Measurements from ENCODE around the gene CTCFL. TPM values are rescaled to one million over a fixed set of nuclear protein-coding genes. Genes with fewer than 3 reads are reported as not detected.

CTCFL gene
- total and polyA plus RNA-seq, 2 of the 13 experiments (the other 11 are each of a cell fraction or from before 2014, with no cell fraction given) = 0.04 TPM; not detected in 1

DNA sequence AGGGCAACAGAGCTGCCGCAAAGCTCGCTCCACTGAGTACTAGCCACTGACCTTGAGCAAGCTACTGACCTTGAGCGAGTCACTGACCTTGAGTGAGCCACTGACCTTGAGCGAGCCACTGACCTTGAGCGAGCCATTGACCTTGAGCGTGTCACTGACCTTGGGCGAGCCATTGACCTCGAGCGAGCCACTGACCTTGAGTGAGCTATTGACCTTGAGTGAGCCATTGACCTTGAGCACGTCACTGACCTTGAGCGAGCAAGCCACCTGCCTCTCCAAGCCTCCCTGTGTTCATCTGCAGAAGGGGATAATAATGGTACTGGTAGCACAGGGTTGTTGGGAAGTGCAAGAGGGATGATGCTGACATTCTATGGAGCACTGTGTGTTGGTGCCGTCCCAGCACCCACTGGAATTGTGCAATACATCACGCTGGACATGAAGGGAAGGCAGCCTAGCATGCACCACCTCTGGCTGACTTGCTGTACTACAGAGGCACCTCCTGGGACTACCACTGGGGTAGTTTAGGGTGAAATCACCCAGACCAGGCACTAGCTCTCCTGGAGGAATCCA, 60.2 kb downstream of the CTCFL start (continued):
- TF ChIP-seq, protein P1, sequence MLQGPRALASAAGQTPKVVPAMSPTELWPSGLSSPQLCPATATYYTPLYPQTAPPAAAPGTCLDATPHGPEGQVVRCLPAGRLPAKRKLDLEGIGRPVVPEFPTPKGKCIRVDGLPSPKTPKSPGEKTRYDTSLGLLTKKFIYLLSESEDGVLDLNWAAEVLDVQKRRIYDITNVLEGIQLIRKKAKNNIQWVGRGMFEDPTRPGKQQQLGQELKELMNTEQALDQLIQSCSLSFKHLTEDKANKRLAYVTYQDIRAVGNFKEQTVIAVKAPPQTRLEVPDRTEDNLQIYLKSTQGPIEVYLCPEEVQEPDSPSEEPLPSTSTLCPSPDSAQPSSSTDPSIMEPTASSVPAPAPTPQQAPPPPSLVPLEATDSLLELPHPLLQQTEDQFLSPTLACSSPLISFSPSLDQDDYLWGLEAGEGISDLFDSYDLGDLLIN (CRISPR knock-in tag; IDR thresholded peaks at IDR 0.05; ENCODE audit: borderline replicate concordance) = no peak
- TF ChIP-seq ZNF7 (CRISPR knock-in tag; IDR thresholded peaks at IDR 0.05) (no peak), EHMT2 (IDR thresholded peaks at IDR 0.05; ENCODE audit: borderline replicate concordance, low read depth, low read length) (no peak), PCBP2 (optimal IDR thresholded peaks at IDR 0.05; ENCODE audit: low read depth, low read length, poor library complexity, severe bottlenecking) (no peak), KAT8 (CRISPR knock-in tag; IDR thresholded peaks at IDR 0.05) (no peak), ZNF83 (CRISPR knock-in tag; IDR thresholded peaks at IDR 0.05; ENCODE audit: borderline replicate concordance) (no peak), CEBPB (IDR thresholded peaks at IDR 0.05; ENCODE audit: borderline replicate concordance, low read depth, low read length) (peak; percentile 100), ZNF878 (CRISPR knock-in tag; IDR thresholded peaks at IDR 0.05) (no peak), ZNF816 (CRISPR knock-in tag; IDR thresholded peaks at IDR 0.05; ENCODE audit: borderline replicate concordance) (no peak), ZEB1 (IDR thresholded peaks at IDR 0.05; ENCODE audit: insufficient replicate concordance, low read depth) (no peak)
- TF ChIP-seq, protein P2, sequence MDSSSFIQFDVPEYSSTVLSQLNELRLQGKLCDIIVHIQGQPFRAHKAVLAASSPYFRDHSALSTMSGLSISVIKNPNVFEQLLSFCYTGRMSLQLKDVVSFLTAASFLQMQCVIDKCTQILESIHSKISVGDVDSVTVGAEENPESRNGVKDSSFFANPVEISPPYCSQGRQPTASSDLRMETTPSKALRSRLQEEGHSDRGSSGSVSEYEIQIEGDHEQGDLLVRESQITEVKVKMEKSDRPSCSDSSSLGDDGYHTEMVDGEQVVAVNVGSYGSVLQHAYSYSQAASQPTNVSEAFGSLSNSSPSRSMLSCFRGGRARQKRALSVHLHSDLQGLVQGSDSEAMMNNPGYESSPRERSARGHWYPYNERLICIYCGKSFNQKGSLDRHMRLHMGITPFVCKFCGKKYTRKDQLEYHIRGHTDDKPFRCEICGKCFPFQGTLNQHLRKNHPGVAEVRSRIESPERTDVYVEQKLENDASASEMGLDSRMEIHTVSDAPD (CRISPR knock-in tag; IDR thresholded peaks at IDR 0.05) = no peak
- TF ChIP-seq, protein P3, sequence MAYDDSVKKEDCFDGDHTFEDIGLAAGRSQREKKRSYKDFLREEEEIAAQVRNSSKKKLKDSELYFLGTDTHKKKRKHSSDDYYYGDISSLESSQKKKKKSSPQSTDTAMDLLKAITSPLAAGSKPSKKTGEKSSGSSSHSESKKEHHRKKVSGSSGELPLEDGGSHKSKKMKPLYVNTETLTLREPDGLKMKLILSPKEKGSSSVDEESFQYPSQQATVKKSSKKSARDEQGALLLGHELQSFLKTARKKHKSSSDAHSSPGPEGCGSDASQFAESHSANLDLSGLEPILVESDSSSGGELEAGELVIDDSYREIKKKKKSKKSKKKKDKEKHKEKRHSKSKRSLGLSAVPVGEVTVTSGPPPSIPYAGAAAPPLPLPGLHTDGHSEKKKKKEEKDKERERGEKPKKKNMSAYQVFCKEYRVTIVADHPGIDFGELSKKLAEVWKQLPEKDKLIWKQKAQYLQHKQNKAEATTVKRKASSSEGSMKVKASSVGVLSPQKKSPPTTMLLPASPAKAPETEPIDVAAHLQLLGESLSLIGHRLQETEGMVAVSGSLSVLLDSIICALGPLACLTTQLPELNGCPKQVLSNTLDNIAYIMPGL (CRISPR knock-in tag; IDR thresholded peaks at IDR 0.05; ENCODE audit: borderline replicate concordance in 1 of 2, low read depth in 1 of 2) = 0 out of 4 replicates have a peak, but pooled peaks of 1 of the 2 experiments have one; percentile 63
- TF ChIP-seq, protein P4, sequence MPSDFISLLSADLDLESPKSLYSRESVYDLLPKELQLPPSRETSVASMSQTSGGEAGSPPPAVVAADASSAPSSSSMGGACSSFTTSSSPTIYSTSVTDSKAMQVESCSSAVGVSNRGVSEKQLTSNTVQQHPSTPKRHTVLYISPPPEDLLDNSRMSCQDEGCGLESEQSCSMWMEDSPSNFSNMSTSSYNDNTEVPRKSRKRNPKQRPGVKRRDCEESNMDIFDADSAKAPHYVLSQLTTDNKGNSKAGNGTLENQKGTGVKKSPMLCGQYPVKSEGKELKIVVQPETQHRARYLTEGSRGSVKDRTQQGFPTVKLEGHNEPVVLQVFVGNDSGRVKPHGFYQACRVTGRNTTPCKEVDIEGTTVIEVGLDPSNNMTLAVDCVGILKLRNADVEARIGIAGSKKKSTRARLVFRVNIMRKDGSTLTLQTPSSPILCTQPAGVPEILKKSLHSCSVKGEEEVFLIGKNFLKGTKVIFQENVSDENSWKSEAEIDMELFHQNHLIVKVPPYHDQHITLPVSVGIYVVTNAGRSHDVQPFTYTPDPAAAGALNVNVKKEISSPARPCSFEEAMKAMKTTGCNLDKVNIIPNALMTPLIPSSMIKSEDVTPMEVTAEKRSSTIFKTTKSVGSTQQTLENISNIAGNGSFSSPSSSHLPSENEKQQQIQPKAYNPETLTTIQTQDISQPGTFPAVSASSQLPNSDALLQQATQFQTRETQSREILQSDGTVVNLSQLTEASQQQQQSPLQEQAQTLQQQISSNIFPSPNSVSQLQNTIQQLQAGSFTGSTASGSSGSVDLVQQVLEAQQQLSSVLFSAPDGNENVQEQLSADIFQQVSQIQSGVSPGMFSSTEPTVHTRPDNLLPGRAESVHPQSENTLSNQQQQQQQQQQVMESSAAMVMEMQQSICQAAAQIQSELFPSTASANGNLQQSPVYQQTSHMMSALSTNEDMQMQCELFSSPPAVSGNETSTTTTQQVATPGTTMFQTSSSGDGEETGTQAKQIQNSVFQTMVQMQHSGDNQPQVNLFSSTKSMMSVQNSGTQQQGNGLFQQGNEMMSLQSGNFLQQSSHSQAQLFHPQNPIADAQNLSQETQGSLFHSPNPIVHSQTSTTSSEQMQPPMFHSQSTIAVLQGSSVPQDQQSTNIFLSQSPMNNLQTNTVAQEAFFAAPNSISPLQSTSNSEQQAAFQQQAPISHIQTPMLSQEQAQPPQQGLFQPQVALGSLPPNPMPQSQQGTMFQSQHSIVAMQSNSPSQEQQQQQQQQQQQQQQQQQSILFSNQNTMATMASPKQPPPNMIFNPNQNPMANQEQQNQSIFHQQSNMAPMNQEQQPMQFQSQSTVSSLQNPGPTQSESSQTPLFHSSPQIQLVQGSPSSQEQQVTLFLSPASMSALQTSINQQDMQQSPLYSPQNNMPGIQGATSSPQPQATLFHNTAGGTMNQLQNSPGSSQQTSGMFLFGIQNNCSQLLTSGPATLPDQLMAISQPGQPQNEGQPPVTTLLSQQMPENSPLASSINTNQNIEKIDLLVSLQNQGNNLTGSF (CRISPR knock-in tag; IDR thresholded peaks at IDR 0.05) = no peak
- TF ChIP-seq, protein P5, sequence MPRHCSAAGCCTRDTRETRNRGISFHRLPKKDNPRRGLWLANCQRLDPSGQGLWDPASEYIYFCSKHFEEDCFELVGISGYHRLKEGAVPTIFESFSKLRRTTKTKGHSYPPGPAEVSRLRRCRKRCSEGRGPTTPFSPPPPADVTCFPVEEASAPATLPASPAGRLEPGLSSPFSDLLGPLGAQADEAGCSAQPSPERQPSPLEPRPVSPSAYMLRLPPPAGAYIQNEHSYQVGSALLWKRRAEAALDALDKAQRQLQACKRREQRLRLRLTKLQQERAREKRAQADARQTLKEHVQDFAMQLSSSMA (CRISPR knock-in tag; IDR thresholded peaks at IDR 0.05) = peak; percentile 0; the same call in 1 of the 2 replicates
